Neuron (in vitro differentiated cells): ENCODE data around the gene C13orf46.
"Not testable (repeated sequence)": the region's sequence is repeated elsewhere in the genome, so short reads cannot be mapped to it uniquely, and the experiment has no call there.

Experiments used
- H2AFZ ChIP-seq: one replicate; pipeline ENCODE4 v1.6.1; 2013; ENCODE audit warnings: low read depth, mild to moderate bottlenecking, inconsistent platforms, low read length, moderate library complexity
- H3K27me3 ChIP-seq: one replicate; pipeline ENCODE4 v1.6.1; 2013; ENCODE audit warnings: low read length; ENCODE audit not compliant: insufficient read depth
- H3K36me3 ChIP-seq: one replicate; pipeline ENCODE4 v1.6.1; 2013; ENCODE audit warnings: low read length; ENCODE audit not compliant: insufficient read depth
- H3K4me1 ChIP-seq: one replicate; pipeline ENCODE4 v1.6.1; 2013; ENCODE audit warnings: low read length; ENCODE audit not compliant: insufficient read depth
- H3K4me3 ChIP-seq: 2 replicates; pipeline ENCODE4 v1.5.1; 2013; ENCODE audit warnings: mild to moderate bottlenecking, low read length, moderate library complexity
- H3K9me3 ChIP-seq: one replicate; pipeline ENCODE4 v1.6.1; 2013; ENCODE audit warnings: low read length

Gene C13orf46

GRCh38 chr13:113995051-113995601, 21.2 kb upstream of the C13orf46 start:
- Histone ChIP-seq H3K9me3 (peaks cover 6% of the 10 kb centered on the region), H3K4me3 (no peak overlapping the region), H3K27me3 (no peaks in the 10 kb centered on the region), H3K4me1 (no peaks in the 10 kb centered on the region), H3K36me3 (peaks cover 41% of the 10 kb centered on the region), H2AFZ (no peak overlapping the region)

DNA sequence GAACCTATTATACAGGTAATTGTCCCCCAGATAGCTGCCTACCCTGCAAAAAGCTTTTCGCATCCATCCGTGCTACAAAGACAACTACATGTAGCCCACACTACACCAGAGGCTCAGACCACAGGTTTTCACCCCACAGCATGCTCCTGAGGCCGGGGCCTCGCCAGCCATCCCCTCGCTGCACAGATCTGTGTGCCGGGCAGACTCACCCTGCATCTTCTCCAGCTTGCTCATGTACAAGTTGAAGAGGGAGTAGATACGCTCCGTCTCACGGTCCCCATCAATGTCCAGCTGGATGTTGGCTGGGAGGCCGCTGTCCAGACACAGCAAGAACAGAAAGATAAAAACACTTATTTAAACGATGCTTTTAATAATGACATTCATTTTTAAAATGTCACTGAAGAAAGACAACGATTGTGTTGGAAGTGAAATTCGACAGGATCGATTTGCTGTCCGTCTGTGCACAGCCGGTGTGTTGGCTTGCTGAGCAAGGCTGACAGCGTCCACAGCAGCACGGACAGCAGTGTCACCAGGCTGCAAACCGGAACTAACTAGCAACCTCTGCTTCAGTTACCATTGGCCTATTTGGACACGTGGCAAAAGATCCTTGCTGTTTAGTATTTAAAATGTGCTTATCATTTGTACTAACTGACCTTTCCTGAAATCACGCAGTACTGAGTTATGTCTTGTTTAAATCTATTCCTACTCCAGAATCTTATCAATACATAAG, 18.6 kb upstream of the C13orf46 start:
- H3K4me3 ChIP-seq: no peak overlapping the region
- H3K36me3 ChIP-seq: peaks cover 32% of the 10 kb centered on the region
- H2AFZ ChIP-seq: no peak overlapping the region
- H3K27me3 ChIP-seq: no peaks in the 10 kb centered on the region
- peaks cover 6% of the 10 kb centered on the region for H3K9me3 ChIP-seq
- H3K4me1 ChIP-seq: no peaks in the 10 kb centered on the region

DNA sequence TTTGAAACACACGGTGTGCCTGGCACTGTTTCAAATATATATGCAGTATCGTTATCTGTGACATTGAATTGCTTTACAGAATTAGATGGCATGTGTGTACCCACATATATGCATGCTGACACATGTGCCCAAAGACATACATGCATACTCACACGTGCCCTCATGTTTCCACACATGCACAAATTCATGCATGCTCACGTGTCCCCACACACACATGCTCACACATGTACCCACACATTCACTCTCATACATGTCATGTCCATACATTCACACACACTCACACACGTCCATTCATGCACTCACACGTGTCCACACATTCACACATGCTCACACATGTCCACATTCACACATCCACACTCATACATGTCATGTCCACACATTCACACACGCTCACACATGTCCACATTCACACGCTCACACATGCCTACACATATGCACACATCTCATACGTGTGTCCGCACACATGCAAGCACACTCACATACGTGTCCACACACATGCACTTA, 17.9 kb upstream of the C13orf46 start:
- Histone ChIP-seq H3K4me1 (no peaks in the 10 kb centered on the region), H3K4me3 (no peak overlapping the region), H3K36me3 (peaks cover 31% of the 10 kb centered on the region), H3K27me3 (no peaks in the 10 kb centered on the region), H2AFZ (no peak overlapping the region), H3K9me3 (peaks cover 6% of the 10 kb centered on the region)

GRCh38 chr13:113991191-113991669, 17.4 kb upstream of the C13orf46 start:
- H3K36me3 ChIP-seq: peaks cover 26% of the 10 kb centered on the region

DNA sequence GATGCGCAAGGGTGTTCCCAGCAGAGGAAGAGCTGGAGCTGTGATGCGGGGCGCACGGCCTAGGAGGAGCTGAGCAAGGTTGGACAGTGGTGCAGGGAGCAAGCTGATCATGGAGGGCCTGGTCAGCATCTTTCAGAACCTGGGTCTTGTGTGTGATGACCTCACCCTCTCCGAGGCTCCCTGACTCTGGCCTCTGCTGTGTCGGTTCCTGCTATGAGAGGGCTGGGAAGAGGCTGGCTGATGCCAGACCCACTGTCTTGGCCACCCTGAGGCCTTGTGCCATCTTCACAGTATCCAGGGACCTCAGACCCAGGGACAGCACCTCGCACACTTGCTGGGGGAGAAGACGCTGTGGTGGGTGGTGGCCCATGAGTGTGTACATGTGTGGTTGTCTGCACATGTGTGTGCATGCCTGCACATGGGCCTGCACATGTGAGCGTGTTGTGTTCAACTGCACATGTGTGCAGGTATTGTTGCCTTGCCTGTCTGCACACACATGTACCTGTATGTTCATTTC, 16.5 kb upstream of the C13orf46 start:
- Histone ChIP-seq H3K9me3 (peaks cover 6% of the 10 kb centered on the region), H3K4me1 (no peaks in the 10 kb centered on the region), H3K4me3 (no peak overlapping the region), H3K36me3 (peaks cover 25% of the 10 kb centered on the region), H2AFZ (no peak overlapping the region), H3K27me3 (no peaks in the 10 kb centered on the region)

More at GRCh38 chr13:113991191-113991669, 17.4 kb upstream of the C13orf46 start:
- Histone ChIP-seq H3K27me3 (no peaks in the 10 kb centered on the region), H3K9me3 (peaks cover 6% of the 10 kb centered on the region), H2AFZ (no peak overlapping the region), H3K4me1 (no peaks in the 10 kb centered on the region), H3K4me3 (no peak overlapping the region)

GRCh38 chr13:113989585-113990300, 15.9 kb upstream of the C13orf46 start:
- Histone ChIP-seq H2AFZ (no peak overlapping the region), H3K9me3 (peaks cover 6% of the 10 kb centered on the region), H3K4me3 (no peak overlapping the region), H3K36me3 (peaks cover 25% of the 10 kb centered on the region), H3K27me3 (no peaks in the 10 kb centered on the region), H3K4me1 (no peaks in the 10 kb centered on the region)

DNA sequence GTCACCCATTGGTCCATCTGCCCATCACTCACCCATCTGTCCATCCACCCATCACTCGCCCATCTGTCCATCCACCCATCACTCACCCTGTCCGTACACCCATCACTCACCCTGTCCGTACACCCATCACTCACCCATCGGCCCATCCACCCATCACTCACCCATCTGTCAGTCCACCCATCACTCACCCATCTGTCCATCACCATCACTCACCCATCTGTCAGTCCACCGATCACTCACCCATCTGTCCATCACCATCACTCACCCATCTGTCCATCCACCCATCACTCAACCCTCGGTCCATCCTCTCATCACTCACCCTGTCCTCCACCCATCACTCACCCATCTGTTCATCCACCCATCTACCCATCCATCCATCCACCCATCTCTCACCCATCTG, 15.0 kb upstream of the C13orf46 start:
- H3K9me3 ChIP-seq, H3K4me1 ChIP-seq, H3K4me3 ChIP-seq, H2AFZ ChIP-seq, H3K27me3 ChIP-seq: not testable (repeated sequence)
- peaks cover 25% of the 10 kb centered on the region for H3K36me3 ChIP-seq

- Histone ChIP-seq H3K4me3 (no peak overlapping the region), H3K27me3 (no peaks in the 10 kb centered on the region), H3K9me3 (no peaks in the 10 kb centered on the region), H2AFZ (no peak overlapping the region), H3K4me1 (no peaks in the 10 kb centered on the region), H3K36me3 (peaks cover 43% of the 10 kb centered on the region)
Observed at GRCh38 chr13:113982296-113982661, 8.4 kb upstream of the C13orf46 start.

DNA sequence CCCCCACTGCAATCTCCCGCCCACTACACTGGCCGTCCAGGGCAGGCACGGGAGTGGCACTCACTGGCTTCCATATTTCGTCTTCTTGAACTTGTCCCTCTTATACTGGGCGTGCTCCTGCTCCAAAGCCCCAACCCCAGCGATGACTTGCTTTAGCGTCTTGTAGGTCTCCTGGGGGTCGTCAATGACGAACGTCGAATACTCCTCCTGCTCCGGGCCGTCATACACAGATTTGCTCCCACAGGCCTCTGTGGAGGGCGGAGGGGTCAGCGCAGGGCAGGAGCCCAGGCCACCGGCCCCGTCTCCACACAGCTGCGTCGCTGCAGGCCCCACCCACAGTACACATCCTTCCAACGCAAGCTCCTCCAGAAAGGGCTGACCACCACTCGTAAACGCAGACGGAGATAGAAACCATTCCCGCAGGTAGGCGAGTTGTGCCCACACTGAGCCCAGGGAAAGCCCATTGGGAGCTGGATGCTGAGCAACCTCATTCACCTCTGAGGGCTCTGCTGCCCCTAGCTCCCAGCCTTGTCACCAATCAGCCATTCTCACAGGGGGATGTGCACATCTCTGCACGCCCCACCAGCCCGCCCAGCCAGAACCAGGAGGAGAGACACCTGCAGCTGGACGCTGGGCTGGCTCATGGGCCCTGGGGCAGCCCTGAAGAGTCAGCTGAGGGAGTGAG, 7.9 kb upstream of the C13orf46 start:
- Histone ChIP-seq H3K4me1 (peaks cover 4% of the 10 kb centered on the region), H3K9me3 (no peaks in the 10 kb centered on the region), H3K27me3 (no peaks in the 10 kb centered on the region), H2AFZ (no peak overlapping the region), H3K36me3 (peaks cover 46% of the 10 kb centered on the region), H3K4me3 (no peak overlapping the region)

DNA sequence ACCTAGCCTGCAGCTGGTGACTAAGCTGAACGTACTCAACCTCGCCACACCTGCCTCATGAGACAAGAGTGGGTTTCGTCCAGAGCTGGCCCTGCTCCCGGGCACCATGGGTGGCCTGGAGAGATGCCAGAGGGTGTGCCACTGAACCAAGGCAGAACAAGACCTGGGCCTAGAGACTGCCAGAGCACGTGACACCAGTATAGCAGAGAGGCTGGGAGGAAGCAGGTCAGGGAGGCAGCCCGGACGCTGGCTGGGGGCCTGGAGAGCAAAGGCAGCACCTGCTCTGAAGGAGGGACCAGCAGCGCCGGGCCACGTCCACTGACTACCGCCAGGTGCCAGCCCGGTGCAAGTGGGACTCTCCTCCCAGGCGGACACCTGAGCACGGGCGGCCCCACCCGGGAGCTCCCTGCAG, 7.3 kb upstream of the C13orf46 start:
- Histone ChIP-seq H3K27me3 (no peaks in the 10 kb centered on the region), H2AFZ (no peak overlapping the region), H3K9me3 (no peaks in the 10 kb centered on the region), H3K36me3 (peaks cover 46% of the 10 kb centered on the region), H3K4me1 (peaks cover 4% of the 10 kb centered on the region), H3K4me3 (no peak overlapping the region)

- Histone ChIP-seq H3K27me3 (no peaks in the 10 kb centered on the region), H3K4me3 (no peak overlapping the region), H2AFZ (no peak overlapping the region), H3K36me3 (peaks cover 46% of the 10 kb centered on the region), H3K9me3 (no peaks in the 10 kb centered on the region), H3K4me1 (peaks cover 4% of the 10 kb centered on the region)
Observed at GRCh38 chr13:113980489-113981064, 6.7 kb upstream of the C13orf46 start.

GRCh38 chr13:113979791-113980471, 6.1 kb upstream of the C13orf46 start:
- H2AFZ ChIP-seq: no peak overlapping the region
- no peaks in the 10 kb centered on the region for H3K9me3 ChIP-seq
- peaks cover 4% of the 10 kb centered on the region for H3K4me1 ChIP-seq
- H3K4me3 ChIP-seq: no peak overlapping the region
- H3K27me3 ChIP-seq: no peaks in the 10 kb centered on the region
- peaks cover 52% of the 10 kb centered on the region for H3K36me3 ChIP-seq
